Neuron (in vitro differentiated cells): ENCODE results near the gene IGFBP6.

Source experiments
- H2AFZ ChIP-seq: one replicate; pipeline ENCODE4 v1.6.1; 2013; ENCODE audit warnings: low read depth, mild to moderate bottlenecking, inconsistent platforms, low read length, moderate library complexity
- H3K27me3 ChIP-seq: one replicate; pipeline ENCODE4 v1.6.1; 2013; ENCODE audit warnings: low read length; ENCODE audit not compliant: insufficient read depth
- H3K36me3 ChIP-seq: one replicate; pipeline ENCODE4 v1.6.1; 2013; ENCODE audit warnings: low read length; ENCODE audit not compliant: insufficient read depth
- H3K4me1 ChIP-seq: one replicate; pipeline ENCODE4 v1.6.1; 2013; ENCODE audit warnings: low read length; ENCODE audit not compliant: insufficient read depth
- H3K4me3 ChIP-seq: 2 replicates; pipeline ENCODE4 v1.5.1; 2013; ENCODE audit warnings: mild to moderate bottlenecking, low read length, moderate library complexity
- H3K9me3 ChIP-seq: one replicate; pipeline ENCODE4 v1.6.1; 2013; ENCODE audit warnings: low read length

The IGFBP6 gene

GRCh38 chr12:53133722-53134121 lies 36.3 kb downstream of the IGFBP6 start:
- H3K27me3 ChIP-seq = no peaks in the 10 kb centered on the region
- no peaks in the 10 kb centered on the region for H3K36me3 ChIP-seq
- H2AFZ ChIP-seq = no peak overlapping the region
- H3K4me3 ChIP-seq = no peak overlapping the region
- H3K4me1 ChIP-seq = no peaks in the 10 kb centered on the region
- H3K9me3 ChIP-seq = no peaks in the 10 kb centered on the region

- Histone ChIP-seq H3K4me3 (no peak overlapping the region), H3K27me3 (no peaks in the 10 kb centered on the region), H2AFZ (no peak overlapping the region)
Measured at GRCh38 chr12:53143355-53143754, 45.9 kb downstream of the IGFBP6 start.

GRCh38 chr12:53145383-53146260 lies 48.2 kb downstream of the IGFBP6 start:
- Histone ChIP-seq H3K9me3 (no peaks in the 10 kb centered on the region), H3K4me3 (no peak overlapping the region), H3K36me3 (no peaks in the 10 kb centered on the region), H3K27me3 (no peaks in the 10 kb centered on the region), H3K4me1 (no peaks in the 10 kb centered on the region), H2AFZ (no peak overlapping the region)

More at GRCh38 chr12:53143355-53143754, 45.9 kb downstream of the IGFBP6 start:
- Histone ChIP-seq H3K9me3 (peaks cover 2% of the 10 kb centered on the region), H3K36me3 (no peaks in the 10 kb centered on the region), H3K4me1 (no peaks in the 10 kb centered on the region)

- Histone ChIP-seq H3K9me3 (no peaks in the 10 kb centered on the region), H3K4me1 (peaks cover 6% of the 10 kb centered on the region), H3K4me3 (no peak overlapping the region), H3K36me3 (no peaks in the 10 kb centered on the region), H3K27me3 (no peaks in the 10 kb centered on the region), H2AFZ (no peak overlapping the region)
Measured at GRCh38 chr12:53147181-53147580, 49.7 kb downstream of the IGFBP6 start.

GRCh38 chr12:53147653-53148052 lies 50.2 kb downstream of the IGFBP6 start:
- H3K9me3 ChIP-seq = no peaks in the 10 kb centered on the region
- no peaks in the 10 kb centered on the region for H3K27me3 ChIP-seq
- no peak overlapping the region for H3K4me3 ChIP-seq
- H3K4me1 ChIP-seq = peaks cover 6% of the 10 kb centered on the region
- H2AFZ ChIP-seq = no peak overlapping the region
- no peaks in the 10 kb centered on the region for H3K36me3 ChIP-seq

- no peaks in the 10 kb centered on the region for H3K27me3 ChIP-seq
- H2AFZ ChIP-seq = no peak overlapping the region
- H3K36me3 ChIP-seq = no peaks in the 10 kb centered on the region
- no peak overlapping the region for H3K4me3 ChIP-seq
- H3K4me1 ChIP-seq = peaks cover 6% of the 10 kb centered on the region
- H3K9me3 ChIP-seq = no peaks in the 10 kb centered on the region
Measured at GRCh38 chr12:53151039-53151438, 53.6 kb downstream of the IGFBP6 start.
